ENCODE data around the gene AGBL5.

DNA sequence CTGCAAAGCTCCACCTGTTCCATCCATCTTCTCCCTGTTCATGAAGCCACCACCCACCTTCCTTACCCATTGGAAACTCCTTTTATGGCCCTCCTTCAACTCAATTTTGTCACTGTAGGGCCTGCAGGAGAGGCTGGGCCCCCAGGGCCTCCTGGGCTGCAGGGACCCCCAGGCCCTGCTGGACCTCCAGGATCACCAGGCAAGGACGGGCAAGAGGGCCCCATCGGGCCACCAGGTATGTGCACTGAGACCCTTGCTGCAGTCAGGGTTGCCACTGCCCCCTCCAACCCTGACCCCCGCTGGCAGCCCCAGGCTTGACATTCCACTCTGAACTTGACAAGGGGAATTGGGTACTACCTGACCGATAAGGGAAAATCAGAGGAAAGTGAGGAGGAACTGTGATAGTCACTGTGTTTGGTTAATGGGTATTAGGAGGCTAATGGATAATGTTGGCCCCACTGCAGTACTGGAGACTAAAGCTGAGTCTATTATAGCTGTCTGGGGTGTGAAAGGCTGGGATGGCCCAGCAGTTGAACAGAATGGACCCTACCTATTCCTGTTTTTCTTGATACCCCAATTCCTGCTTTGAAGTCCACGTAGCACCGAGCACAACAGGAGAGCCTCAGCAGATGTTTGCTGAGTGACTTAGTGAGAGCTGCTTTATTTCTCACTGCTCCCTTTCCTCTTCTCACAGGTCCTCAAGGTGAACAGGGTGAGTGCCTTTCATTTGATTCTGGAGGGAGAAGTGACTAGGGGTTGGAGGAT, 33.0 kb downstream of the AGBL5 start:
- TF ChIP-seq, protein P1, sequence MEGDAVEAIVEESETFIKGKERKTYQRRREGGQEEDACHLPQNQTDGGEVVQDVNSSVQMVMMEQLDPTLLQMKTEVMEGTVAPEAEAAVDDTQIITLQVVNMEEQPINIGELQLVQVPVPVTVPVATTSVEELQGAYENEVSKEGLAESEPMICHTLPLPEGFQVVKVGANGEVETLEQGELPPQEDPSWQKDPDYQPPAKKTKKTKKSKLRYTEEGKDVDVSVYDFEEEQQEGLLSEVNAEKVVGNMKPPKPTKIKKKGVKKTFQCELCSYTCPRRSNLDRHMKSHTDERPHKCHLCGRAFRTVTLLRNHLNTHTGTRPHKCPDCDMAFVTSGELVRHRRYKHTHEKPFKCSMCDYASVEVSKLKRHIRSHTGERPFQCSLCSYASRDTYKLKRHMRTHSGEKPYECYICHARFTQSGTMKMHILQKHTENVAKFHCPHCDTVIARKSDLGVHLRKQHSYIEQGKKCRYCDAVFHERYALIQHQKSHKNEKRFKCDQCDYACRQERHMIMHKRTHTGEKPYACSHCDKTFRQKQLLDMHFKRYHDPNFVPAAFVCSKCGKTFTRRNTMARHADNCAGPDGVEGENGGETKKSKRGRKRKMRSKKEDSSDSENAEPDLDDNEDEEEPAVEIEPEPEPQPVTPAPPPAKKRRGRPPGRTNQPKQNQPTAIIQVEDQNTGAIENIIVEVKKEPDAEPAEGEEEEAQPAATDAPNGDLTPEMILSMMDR (IDR thresholded peaks at IDR 0.05; ENCODE audit: borderline replicate concordance, extremely low read depth, low read length, poor library complexity, severe bottlenecking): no peak
- no peak for TF ChIP-seq EZH2 (IDR thresholded peaks at IDR 0.05; ENCODE audit: borderline replicate concordance, low read depth, low read length, severe bottlenecking)

All from DND-41 (cell line).